NOMO-1 (cell line): ENCODE results near the gene RASA1.

Source experiments
- DNase-seq, 2 experiments: peaks; one replicate each; lab custom pipeline; 2025; ENCODE audit not compliant: unreplicated experiment in 2 of 2; lab: John Stamatoyannopoulos, UW

Gene RASA1

DNA sequence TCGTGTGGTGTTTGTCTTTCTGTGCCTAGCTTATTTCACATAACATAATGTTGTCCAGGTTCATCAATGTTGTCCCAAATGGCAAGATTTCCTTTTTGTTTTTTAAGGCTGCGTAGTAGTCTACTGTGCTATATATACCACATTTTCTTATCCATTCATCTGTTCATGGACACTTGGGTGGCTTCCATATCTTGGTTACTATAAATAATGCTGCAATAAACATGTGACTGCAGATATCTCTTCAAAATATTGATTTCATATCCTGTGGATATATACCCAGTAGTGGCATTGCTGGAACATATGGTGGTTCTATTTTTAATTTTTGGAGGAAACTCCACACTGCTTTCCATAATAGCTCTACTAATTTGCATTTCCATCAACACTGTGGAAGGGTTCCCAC, 170.5 kb downstream of the RASA1 start:
- no peak for DNase-seq
